Measurements from ENCODE around the gene SHISA4.

SHISA4 gene

DNA sequence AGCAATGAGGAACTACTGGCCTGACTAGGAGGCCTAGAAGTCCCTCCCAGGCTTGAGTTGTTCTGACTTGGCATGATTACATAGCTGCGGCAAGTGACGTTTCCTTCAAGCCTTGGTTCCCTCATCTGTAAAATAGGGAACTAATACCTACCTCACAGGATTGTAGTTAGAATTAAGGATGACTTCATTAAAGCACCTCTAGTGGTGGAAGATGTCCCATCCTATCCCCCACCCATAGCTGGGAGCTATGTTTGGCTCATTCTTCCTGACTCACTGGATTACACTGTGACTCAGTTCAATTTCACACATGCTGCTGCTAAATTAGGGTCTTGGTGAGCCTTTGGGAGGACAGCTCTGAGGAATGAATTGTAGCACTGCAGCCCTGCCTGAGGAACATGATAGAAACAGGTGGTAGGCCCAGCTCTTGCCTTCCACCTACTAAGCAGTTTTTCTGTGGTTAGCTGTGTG is 6.0 kb upstream of the SHISA4 start:
- DNase-seq, result no peak

DNA sequence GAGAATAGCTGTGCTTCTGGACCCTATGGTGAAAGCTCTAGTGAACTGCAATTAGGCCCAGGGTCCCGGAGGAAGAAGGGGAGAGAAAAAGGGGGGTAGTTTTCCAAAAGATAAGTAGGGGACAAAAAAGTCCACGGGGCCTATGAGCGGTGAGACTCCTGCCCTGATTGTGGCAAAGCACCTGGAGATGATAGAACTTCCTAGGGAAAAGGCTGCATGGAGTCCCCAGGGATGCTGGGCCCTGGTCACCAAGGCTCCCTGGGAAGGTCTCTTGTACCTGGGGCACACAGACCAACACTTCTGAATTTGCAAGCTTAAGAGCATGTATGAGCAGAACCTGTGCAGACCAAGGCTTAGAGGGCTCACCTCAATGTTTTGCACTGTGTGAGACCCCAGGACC is 5.4 kb upstream of the SHISA4 start:
- no peak for DNase-seq

DNA sequence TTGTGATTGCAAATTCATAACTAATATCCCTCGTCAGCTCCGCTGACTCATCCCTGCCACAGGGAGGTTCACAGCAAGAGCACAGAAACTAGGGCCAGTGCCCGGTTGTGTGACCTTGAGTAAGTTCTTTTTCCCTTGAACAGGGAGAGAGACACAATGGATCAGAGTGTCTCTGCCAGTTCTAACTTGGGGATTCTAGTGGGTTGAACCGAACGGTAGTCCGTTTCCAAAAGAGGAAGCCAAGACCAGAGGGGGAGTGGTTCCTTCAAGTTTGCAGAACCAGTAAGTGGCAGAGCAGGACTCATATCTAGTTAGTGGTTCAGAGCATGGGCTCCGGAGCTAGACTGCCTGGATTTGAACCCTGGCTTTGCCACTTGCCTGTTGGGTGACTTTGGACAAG is 4.9 kb upstream of the SHISA4 start:
- no peak for DNase-seq

DNA sequence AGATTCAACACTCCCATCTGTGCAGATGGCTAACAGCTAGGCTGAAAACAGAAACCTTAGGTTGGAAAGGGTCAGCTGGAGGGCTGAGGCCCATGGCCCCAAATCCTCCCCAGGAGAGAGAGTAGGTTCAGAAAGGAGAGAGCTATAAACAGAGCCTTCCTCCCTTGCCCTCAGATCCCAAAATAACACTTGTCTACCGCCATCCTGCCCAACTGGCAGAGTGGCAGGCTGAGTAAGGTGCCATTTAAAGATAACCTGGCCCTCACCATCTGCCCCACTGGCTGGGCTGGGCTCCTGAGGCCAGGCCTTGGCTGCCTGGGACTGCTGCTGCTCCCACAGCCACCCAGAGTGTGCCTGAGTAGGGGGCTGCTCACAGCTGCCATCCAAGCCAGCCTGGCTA is 4.3 kb upstream of the SHISA4 start:
- no peak for DNase-seq

DNA sequence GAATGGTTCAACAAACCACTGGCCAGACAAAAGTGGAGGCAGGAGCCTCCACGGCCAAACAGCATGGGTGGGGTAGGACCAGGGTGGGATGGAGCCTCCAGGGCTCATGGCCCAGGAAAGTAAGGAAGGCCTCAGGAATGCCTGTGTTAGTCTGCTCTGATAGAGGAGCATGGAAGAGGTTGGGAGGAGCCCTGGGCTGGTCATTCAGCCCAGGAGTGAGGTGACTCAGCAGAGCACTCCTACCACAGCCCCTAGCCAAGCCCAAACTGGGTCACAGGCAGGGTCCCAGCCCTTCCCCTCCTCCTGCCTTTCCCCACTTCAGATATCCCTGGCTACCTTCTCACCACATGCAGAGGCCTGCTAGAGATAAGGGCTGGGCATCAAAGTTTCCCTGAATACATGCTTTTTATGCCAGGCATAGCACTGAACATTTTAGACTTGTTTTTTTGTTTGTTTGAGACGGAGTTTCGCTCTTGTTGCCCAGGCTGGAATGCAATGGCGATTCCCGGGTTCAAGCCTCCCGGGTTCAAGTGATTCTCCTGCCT is 3.1 kb upstream of the SHISA4 start:
- DNase-seq, result no peak

DNA sequence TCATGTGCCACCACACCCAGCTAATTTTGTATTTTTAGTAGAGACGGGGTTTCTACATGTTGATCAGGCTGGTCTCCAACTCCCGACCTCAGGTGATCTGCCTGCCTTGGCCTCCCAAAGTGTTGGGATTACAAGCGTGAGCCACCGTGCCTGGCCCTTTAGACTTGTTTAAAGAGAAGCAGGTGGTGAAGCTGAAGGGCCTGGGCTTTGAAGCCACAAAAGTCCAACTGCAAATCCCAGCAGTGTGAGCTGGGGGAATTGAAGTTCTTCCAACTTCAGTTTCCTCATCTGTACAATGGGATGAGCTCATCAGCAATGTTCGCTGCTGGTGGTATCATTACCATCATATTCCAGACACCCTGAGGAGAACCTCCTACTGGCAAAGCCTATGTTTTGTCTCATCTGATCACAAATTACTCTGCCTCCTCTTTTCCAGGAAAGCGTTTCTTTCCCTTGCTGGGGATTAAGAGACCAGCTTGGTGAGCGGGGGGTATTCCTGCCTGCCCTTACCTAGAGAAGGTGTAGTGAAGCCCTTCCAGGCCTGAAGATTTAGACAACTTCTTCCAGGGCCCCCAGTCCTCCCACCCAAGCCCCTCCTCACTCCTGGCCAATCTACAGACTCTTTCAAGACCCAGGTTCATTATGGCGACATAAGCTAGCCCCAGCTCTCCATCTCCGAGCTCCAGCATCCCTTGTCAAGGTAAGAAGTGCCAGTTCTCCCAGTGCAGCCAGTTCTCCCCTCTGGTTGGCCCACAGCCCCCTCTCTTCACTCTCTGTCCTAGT is 2.4 kb upstream of the SHISA4 start:
- no peak for DNase-seq

DNA sequence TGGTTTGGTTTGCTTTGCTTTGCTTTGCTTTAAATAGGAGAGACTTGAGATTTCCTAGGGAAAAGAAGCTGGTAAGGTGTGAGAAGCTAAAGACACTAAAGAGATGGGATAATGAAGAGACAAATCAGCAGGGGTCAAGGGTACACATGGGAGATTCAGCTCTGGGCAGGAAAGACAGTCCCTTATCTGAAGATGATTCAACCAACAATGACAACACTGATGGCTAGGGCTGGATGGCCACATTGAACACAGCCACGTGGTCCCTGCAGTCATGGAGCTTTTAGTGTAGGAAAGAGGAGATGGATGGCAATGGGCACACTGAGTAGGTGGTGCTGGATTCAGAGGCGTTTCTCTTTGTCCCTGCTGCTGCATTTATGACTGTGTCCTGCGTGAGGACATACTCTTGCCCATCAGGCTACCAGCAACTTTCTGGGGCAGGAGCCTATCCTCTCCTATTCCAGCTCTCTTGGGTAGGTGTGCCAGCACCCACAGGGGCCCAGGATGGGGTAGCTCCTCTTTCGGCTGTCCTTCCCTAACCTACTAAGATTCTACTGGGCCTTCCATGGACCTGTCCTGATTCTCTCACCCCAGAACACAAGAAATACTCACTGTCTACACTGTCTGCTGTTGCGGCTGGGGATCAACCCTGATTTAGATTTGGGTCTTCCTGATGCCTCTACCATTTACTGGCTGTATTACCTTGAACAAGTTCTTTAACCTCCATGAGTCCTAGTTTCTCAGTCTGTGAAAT is 1.4 kb upstream of the SHISA4 start:
- no peak for DNase-seq

DNA sequence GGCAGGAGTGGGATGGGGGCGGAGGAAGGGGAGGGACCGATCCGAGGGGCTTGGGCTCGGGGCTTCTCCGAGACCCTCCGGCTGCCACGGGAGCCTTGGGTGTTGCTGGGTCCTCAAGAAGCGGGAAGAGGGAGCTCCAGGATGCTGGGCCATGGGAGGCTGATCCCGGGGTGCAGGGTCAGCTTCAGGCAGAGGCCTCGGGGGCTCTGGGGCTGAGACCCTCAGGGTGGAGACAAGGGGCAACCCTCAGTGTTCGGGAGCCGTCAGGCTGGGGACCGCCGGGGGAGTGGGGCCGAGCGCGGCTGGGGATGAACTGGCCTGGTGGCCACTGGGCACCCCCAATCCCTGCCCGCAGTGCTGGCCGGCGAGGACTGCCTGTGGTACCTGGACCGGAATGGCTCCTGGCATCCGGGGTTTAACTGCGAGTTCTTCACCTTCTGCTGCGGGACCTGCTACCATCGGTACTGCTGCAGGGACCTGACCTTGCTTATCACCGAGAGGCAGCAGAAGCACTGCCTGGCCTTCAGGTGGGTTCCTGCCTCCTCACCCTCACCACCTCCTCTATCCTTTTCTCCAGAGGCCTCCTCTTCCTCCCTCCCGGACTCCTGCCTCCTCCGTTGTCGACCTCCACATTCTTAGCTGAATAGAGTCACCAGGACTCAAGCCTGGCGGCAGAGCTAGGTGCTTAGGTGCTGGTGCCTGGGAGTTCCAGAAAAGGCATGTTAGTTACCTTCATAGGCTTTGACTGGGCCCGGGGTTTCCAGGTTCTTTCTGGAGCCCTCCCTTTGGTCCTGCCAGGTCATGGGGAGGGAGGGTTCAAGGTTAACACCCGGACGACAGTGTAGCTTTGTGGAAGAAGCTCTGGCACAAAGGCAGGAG is 631 bp downstream of the SHISA4 start:
- no peak for DNase-seq

DNA sequence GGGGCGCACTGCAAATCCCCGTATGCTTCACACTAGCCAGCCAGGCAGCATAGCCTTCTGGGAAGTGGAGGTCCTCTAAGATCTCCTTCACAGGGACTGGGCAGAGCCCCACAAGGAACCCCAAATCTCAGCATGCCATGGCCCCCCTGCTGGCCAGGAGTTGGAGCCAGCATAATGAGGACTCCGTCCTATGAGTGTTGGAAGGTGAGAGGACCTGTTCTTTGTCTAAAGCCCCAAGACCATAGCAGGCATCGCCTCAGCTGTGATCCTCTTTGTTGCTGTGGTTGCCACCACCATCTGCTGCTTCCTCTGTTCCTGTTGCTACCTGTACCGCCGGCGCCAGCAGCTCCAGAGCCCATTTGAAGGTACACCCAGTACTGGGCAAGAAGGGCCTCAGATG is 1.5 kb downstream of the SHISA4 start:
- DNase-seq, result no peak

DNA sequence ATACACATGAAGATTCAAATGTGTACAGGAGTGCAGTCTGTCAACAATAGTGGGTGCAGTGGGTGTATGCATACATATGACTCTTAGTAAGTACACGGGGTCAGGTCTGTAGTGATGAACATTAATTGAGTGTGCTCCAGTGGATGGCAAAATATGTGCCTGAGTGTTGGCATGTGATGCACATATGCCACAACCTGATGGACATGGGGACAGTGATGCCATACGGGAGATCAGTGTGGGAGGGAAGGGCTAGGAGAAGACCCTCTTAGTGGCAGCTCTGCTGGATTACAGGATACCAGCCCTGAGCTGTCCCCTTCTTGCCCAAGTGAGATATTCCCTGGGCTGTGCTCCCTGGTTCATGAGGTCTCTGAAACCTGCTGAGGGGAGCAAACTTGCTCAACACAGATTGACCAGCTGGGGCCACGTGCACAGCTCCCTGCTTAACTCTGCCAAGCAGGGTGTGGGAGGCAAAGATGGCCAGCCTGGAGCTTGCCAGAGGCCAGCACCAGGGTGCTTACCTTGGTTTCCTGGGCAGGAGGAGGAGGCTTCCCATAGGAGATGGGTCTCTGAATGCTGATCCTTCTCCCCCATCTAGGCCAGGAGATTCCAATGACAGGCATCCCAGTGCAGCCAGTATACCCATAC is 2.2 kb downstream of the SHISA4 start:
- DNase-seq, result no peak

DNA sequence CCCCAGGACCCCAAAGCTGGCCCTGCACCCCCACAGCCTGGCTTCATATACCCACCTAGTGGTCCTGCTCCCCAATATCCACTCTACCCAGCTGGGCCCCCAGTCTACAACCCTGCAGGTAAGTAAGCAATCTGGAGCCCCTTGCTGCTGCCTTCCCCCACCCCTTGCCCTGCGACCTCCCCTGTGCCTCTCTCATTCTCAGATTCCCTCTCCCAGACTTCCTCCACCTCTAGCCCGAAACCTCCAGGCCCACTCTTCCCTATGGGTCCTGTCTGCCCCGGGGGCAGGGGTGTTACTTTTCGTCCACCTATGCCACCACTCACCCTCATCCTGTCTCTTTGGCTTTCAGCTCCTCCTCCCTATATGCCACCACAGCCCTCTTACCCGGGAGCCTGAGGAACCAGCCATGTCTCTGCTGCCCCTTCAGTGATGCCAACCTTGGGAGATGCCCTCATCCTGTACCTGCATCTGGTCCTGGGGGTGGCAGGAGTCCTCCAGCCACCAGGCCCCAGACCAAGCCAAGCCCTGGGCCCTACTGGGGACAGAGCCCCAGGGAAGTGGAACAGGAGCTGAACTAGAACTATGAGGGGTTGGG is 2.9 kb downstream of the SHISA4 start:
- no peak for DNase-seq

DNA sequence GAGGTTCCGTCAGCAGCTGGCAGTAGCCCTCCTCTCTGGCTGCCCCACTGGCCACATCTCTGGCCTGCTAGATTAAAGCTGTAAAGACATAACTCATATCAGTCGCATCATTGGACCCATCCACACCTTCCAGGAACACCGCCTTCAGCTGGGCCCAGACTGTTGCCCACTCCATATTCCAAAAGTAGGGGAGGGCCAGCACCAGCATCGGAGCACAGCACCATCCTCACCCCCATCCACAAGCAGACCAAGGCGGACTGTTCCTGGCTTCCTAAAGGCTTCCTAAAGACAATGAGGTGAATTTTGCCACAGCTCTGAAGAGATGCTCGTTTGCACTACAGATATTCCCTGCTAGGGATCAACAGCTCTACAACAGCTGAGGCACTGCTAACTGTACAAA is 3.5 kb downstream of the SHISA4 start:
- DNase-seq, result no peak

DNA sequence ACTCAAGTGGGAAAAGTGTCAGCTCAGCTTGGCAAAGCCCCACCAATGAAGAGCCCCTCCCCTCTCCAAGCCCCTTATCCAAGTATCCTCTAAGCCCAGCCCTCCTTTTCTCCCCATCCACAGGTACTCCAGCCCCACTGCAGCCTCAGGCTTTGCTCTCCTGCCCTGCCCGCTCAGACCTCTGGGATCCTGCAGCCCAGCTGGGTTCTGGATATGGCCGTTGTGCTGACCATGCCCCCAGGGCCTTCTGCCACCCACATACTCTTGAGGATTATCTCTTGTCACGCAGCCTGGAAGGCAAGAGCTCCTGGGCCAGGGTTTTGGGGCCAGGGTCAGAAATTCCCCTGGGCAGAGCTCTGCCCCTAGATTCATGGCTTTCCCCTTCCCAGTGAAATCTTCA is 4.7 kb downstream of the SHISA4 start:
- DNase-seq, result no peak

DNA sequence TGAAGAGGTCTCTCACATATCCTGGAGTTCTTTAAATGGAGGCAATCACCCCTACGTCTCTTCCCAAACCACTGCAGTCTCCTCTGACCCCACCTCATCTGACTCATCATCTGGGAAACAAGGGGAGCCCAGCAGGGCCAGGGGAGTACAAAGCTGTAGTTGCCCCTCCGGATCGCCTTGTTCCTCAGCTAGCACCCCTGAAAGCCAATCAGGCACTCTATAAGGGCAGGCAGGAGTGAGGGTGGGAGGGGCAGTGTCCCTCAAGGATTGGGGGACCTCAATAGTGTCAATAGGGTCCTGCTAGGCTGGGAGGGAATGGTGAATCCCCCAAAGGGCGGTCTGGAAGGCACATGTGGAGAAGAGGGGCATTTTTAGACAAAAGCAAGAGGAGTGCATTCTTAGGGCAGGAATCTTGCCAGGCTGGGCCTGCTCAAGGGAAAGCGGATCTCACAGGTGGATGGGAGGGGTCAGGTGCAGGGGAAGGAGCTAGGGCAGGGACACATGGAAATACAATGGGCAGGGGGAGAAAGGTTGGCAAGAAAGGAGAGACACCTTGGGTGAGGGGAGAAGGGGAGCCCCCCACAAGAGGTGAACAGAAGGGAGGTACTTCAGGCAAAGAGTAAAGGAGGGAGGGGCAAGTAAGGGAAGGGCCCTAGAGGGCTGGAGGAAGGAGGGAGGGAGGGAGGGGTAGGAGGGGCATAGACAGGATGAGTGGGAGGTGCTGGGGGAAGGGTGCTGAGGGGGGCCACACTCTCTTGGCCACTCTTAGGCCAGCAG is 5.8 kb downstream of the SHISA4 start:
- no peak for DNase-seq

DNA sequence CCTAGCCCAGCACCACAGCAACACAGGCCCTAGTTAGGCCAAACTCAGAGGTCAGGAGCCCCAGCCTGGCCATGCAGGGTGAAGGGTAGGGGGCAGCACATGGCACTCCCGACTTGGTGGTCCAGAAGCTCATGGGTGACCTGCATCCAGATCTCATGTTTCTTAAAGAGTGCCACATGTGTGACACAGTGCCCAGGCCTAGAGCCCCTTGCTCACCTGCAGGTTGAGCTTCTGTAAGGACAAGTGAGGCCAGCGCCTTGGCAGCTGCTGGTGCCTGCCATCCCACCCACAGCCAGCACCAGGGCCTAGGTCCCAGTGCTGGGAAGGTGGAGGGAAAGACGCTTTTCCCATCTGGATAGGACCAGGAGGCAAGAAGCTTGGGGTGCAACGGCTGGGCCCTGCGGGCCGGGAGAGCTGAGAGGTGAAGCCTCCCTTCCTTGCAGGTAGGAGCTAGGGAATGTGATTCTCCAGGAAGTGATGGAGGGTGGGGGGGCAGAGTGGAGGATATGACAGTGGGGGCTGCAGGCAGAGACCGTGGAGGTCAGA is 6.5 kb downstream of the SHISA4 start:
- DNase-seq, result no peak

DNA sequence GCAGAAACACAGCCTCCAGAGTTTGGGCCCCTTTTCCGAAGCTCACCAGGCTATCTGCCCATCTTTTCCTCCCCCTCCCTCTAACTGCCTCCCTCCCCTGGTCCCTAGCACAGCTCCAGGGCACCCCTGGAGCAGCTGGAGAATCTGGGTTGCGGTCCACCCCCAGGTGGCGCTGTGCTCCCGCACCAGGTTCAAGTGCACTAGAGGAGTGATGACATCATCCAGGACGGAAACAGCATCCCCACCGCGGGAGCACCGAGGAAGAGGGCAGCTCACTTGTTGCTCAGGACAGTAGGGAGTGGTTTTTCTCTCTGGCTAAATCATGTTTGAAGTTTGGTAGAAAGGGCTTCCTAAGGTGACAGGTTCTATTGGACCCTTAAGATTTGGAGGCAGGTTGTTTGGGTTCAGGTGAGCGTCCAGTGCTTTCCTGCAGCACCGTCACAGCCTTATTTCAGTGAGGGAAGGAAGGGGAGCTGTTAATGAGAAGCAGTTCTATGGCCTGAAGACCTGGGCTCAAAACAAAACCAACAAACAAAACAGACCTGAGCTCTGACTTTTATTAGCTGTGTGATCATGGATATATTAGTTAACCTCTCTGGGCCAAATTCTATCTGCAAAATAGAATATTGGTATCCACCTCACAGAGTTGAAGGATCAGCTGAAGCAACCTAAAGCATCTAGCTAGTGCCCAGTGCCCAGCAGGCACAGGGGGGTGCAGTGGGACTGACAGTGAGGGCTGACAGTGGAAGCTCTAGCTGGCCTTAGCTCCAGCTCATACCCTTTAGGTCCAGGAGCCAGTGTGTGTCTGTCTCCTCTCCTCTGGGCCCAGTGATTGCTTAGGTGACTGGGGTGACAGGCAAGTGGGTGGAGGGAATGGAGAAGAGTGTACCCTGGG is 7.5 kb downstream of the SHISA4 start:
- DNase-seq, result peak; percentile 43 to 53

DNA sequence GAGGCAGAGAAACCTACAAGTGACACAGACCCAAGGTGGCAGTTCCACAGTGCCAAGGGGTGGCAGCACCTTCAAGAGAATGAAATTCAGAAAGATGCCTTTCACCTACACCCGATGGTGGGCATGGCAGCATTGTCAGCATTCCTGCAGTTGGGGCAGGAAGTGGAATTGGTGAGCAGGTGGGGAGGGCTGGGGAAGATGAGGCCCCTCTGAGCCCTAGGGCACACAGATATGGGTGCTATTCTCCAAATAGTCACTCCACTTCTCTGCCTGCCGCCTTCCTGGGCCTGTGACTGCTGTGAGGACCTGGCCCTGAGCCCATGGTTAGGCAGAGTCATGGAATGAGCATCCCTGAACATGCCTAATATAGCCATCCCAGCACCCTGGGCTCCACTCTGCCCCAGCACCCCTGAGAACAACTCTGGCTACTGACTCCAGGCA is 8.3 kb downstream of the SHISA4 start:
- DNase-seq, result no peak

DNA sequence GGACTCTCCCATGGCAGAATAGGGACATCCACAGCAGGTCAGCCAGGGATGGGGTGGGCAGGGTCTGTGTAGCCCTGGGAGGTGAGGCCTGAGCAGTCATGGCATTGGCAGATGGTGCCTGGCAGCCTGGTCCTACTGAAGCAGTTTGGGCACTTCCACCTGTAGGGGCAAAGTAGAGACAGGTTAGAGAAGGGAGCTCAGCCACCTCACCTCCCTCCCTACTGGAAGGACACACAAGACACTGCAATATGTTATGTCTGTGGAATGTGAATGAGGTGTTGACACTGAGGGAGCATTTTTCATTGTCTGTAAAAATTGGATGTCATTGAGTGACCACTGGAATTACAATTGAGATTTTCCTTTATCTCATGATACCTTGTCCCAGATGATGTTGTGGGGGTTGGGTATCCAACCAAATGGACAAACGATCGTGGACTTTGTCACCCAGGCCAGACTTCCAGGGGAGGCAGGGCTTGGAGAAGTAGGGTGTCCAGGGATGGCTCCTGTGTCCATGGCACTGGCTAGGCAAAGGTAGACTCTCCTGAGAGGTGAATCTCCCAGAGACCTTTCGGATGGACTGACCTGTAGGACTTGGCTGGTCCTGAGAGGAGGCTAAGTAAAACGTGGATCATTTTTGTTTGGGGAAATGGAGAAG is 9.7 kb downstream of the SHISA4 start:
- DNase-seq, result no peak

DNA sequence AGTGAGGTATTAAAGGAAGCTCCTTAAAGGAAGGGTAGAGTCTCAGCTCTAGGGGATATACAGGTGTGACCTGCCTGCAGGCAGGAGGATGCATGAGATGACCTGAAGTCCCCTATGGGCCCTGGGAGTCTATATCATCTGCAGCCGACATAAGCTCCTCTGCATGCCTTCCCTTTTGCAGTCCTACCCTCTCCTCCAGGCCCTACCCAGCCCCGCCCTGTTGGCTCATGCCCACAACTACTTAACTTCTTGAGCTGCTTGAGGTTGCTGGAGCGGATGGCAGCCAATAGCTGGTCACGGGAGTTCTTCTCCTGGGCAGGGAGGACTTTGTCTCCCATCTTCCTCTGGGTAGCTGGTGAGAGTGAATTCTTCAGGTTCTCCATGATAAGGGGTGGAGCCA is 10.3 kb downstream of the SHISA4 start:
- DNase-seq, result no peak
